CD4-positive, alpha-beta T cell treated with Interleukin-17A for 4 hours (primary cell): ENCODE measurements around the gene FAM149A.

Experiments
- DNase-seq: peaks from one replicate; pipeline ENCODE4 v3.0.0-alpha.2; 2020; ENCODE audit warnings: mixed read lengths

Gene FAM149A

GRCh38 chr4:186105647-186106321 is 1.3 kb downstream of the FAM149A start:
- no peak for DNase-seq

- no peak for DNase-seq
These were observed 3.4 kb downstream of the FAM149A start for GRCh38 chr4:186107947-186108346.

- DNase-seq = no peak
These were observed 3.9 kb downstream of the FAM149A start for GRCh38 chr4:186108391-186108790.

DNA sequence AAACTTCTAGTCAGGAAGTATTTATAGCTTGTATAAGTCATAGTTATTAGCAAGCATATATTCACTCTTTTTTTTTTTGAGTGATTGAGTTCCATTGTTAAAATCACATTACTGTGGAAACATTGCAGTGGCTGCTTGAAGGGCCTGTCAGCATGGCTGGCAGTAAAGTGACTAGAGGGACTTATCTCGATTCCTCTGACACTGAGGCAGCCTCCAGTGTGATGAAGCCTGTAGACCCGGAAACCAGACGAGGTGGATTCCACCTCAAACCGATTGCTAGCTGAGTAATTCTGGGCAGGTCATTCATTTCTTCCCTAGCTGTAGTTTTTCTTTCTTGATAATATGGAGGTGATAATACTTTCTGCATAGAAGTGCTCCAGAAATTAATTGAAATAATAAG is 4.7 kb downstream of the FAM149A start:
- no peak for DNase-seq

DNA sequence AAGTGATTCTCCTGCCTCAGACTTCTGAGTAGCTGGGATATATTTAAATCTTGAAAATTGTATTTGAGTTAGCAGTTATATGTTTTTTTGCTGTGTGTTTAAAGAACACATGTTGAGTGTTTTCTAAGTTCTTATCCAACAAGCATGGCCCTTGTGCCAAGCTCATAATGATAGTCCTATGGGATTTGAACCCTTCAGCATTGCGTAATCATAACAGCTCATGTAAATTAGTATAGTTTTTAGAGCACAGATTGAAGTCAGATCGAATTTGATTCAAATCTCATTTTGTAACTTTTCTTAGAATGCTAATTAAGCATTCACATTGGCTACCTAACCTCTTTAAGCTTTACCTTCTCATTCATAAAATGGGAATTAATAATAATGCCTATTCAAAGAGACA is 12.2 kb downstream of the FAM149A start:
- DNase-seq = no peak

- no peak for DNase-seq
These were observed 14.1 kb downstream of the FAM149A start for GRCh38 chr4:186118582-186118981.

DNA sequence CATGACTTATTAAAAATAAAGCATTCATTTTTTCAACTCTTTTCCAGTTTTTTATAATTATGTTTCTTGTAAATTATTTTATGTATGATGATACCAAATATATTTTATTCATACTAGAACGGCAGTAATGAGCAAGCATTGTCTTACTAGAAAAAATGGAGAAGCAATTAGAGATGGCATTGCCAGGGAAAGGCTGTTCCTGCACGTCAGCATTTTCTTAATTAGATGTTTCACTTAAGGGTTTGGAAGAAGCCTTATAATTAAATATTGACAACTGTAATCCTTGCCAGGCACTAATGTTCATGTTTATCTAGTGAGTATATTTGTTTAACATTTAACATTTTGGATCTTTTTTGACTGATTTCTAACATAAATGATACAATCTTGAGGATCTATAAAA is 16.6 kb downstream of the FAM149A start:
- no peak for DNase-seq

DNA sequence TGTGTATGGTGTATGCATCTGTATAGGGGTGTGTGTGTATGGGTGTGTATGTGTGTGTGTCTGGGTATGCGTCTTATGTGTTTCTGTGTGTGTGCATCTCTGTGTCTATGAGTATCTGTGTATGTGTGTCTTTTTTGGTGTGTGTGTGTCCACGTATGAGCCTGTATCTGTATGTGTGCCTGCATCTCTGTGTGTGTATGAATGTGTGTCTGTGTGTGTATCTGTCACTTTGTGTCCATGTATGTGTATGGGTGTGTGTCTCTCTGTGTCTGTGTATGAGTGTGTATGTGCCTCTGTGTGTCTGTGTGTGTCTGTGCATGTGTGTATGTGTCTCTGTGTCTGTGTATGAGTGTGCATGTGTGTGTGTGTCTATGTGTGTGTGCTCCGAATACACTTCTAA is 24.3 kb downstream of the FAM149A start:
- no peak for DNase-seq

DNA sequence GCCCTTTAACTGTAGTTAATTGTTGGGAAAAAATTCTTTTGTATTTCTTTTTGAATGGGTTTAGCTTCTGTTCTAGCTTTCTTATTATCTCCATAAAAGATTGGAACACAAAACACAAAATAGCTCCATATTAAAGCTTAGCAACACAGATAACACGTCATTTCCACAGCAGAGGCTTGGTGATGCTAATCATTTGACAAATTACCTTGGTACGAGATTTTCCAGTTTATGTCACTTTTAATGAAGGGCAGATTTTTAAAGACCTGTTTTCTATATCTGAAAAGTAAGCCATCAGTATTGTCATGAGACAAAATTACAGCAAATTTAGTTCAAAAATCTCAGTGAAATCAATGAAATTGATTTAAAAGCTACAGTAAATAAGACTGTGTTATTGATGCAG is 27.4 kb downstream of the FAM149A start:
- DNase-seq = no peak

DNA sequence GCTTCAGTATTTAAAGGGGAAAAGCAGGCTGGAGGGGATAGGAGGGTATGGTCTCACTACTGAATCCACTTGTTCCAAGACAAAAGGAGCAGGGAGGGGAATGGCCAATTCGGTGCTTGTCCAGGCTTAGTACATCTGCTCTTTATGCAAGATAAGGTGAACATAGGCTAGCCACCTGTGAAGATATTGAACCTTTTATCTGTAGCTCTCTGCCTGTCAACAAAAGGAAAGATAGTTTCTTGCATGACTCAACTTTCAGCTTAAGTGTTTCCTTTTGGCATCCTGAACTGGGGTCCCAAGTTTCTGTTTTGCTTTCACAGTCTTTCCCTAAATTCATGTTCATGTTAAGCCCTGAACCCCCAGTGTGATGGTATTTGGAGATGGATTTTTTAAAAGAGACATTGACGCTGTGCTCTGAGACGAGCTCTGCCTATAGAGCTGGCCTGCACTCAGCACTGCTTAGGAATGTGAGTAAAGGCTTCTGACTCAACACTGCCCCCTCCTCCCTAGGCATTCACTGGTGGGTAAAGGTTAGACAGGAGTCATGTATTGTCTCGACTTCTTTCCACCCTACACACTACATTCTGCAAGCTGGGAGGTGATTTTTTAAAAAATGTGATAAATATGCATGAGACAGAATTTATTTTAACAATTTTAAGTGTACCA is 28.2 kb downstream of the FAM149A start:
- DNase-seq = no peak

GRCh38 chr4:186134257-186134656 is 29.8 kb downstream of the FAM149A start:
- no peak for DNase-seq

DNA sequence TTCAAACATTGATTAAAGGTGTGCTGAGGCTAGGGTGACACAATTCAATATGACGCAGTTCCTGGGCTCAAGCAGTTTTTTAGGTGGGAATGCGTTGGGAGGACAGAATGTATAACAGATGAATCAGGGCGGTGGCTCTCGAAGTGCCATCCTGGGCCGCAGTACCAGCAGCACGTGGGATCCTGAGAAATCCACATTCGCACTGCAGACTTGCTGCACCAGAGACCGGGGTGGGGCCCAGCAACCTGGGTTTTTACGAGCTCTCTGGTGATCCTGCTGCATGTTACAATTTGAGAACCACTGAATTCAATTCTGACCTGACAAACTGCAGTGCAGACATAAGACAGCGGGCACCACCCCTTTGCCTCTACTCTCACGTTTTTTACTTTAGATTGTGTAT is 30.4 kb downstream of the FAM149A start:
- no peak for DNase-seq

DNA sequence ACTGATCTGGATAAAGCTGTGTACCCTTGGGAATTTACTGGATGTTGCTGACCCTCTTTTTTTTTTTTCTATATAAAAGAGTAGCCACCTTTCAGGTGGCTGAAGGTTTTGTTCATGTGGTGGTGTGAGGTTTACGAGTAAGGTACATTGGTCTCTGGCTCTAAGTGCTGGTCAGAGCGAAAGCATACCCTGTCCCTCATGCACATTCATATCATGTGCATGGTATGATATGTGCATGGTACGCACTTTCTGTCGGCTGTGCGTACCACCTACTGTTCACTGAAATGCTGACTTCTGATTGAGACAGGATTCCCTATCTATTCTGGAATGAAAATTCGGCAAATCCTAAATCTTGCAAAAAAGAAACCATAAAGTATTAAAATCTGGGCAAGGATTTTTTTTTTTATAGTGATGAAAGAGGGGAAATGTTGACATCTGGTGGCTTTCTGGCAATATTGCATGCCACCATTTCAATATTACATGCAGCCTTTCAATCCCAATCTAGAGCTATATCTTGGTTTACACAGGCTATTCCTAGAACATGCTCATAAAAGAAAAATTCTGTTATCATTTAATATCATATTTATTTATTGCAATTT is 32.8 kb downstream of the FAM149A start:
- DNase-seq = no peak

DNA sequence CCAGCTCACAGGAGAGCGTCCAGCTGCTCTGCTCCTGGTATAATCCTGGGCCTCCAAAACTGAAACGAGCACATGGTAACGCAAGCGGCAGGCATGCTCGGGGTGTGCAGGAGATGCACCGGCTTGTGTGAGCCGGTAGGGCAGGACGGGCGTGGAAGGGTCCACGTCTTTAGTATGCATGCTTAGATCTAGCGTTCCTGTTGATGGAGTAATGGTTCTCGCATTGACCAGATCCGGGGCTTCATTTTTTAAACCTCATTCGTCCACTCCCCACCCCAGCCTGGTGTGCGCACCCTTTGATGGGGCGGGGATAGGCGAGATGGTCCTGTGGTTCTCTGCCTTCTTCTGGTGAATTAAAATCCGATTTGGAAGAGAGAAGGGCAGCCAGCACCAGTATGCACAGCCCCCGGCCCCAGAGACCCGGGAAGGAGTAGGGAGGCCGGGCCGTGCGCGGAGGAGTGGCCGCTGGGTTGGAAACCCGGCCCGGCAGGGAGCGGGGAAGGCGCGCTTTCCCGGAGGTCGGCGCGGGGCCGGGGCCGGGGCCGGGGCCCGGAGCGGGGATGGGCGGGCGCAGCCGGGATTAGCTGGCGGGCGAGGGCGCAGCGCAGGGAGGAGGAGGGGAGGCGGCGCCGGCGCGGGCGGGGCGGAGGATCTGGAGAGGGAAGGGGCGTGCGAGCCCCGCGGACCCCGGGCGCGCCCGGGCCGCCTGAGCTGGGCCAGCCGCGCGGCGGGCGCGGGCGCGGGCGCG is 39.9 kb downstream of the FAM149A start:
- DNase-seq = no peak

- no peak for DNase-seq
These were observed 40.6 kb downstream of the FAM149A start for GRCh38 chr4:186144946-186145569.

GRCh38 chr4:186146458-186146857 is 42.0 kb downstream of the FAM149A start:
- DNase-seq = no peak

GRCh38 chr4:186148336-186148975 is 44.0 kb downstream of the FAM149A start:
- no peak for DNase-seq

DNA sequence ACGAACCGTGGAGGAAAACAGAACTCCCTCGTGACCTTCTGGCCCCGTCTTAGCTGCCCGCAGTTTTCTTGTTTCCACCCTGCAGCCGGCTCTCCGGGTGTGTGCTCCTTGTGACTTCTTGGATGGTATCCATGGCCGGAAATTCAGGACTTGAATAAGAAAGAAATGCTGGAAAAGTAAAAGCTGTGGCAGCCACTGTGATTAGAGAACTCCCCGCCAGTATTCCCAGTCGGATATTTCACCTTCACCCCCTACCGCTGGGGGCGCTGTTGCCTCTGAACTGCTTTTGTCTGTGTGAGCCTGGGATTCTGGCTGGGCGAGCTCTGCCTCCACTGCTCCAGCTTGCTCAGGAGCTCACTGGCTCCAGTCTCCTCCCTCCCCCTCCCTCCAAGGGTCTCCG is 45.4 kb downstream of the FAM149A start:
- peak; percentile 45 for DNase-seq

- no peak for DNase-seq
These were observed 46.4 kb downstream of the FAM149A start for GRCh38 chr4:186150926-186151325.

DNA sequence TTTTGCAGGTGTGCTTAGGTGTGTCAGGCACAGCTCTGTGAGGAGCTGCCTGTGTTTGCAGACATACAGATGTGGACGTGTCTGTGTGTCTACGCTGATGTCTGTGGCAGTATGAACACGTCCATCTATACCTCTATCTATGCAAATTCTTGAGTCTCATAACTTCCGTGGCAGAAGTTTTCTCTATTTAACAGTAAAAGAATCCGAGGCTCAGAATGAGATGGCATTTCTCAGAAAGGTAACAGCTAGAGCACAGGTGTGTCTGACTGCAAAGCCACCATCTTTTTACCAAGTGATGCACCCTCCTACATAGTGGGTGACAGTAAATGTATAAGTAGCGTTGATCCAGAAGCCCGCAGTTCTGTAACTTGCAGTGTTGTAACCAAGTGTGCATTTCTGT is 47.0 kb downstream of the FAM149A start:
- no peak for DNase-seq

DNA sequence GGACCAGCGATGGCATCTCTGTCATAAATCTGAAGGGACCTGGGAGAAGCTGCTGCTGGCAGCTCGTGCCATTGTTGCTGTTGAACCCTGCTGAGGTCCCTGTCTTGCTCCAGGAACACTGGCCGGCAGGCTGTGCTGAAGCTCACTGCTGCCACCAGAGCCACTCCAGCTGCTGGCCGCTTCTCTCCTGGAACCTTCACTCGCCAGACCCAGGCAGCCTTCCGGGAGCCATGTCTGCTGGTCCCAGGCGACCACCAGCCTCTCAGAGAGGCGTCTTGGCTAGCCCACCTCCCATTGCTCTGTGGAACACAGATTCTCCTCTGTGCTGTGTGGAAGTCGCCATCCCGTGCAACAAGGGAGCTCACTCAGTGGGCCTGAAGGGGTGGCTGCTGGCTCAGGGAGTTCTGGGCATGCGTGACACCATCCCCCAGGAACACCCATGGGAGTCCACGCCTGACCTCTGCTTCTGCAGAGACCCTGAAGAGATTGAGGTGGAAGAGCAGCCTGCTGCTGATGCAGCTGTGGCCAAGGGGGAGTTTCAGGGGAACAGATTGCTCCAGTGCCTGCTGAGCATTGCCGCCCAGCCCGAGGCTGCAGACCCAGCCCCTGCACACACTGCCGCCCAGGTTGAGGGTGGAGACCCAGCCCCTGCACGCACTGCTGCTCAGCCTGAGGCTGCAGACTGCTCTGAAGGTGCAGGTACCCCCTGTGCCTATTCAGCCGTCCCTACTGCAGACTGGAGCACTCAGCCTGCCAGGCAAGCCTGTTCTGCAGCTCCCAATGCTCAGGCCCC is 53.7 kb downstream of the FAM149A start:
- no peak for DNase-seq

DNA sequence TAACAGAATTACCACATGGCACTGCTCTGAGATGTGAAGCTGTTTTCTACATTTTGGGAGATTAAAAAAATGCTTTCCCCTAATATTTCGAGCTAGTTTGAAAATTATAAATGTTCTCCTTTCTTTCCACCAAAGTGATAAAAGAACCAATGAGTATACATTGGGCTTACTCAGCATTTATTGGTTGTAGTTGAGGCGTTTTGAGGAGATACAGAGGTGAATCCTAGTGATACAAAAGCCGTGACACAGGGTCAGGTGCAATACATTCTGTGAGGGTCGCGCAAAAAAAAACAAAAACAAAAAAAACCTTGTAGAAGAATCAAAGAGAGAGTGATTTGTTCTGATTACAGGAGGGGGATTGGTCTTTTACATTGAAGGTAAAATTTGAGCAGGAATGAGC is 54.5 kb downstream of the FAM149A start:
- DNase-seq = no peak
